GM12878 (cell line): Measurements from ENCODE around the gene PELI2. TPM values are rescaled to one million over a fixed set of nuclear protein-coding genes. Genes with fewer than 3 reads are reported as not detected.

ENCODE experiments used
- ATAC-seq: fragments of 200-7000 bp; cut with Tn5 transposase; 3 replicates; pipeline ENCODE4 v1.9.1; 2020; ENCODE audit warnings: mild to moderate bottlenecking, moderate library complexity
- BruUV-seq: library from RNA; stranded (reverse); fragments of 400-500 nt; replicated peaks from 2 replicates; lab custom pipeline; 2021; lab: Mats Ljungman, UMichigan
- CTCF ChIA-PET: fragments of 300-600 bp; sonication (Branson Sonifier 250); formaldehyde crosslinking; extraction: SDS; loops from one replicate; lab custom pipeline; 2021; ENCODE audit warnings: inconsistent platforms; lab: Yijun Ruan, JAX
- POLR2A ChIA-PET: fragments of 350-600 bp; formaldehyde crosslinking; extraction: SDS; loops from one replicate; lab custom pipeline; 2021; ENCODE audit warnings: inconsistent platforms; lab: Charles Lee
- RAD21 ChIA-PET: fragments of 300-600 bp; sonication (Branson Sonifier 250); formaldehyde crosslinking; loops from one replicate; lab custom pipeline; 2023; ENCODE audit warnings: antibody characterized with exemption; ENCODE audit not compliant: unreplicated experiment; lab: Charles Lee
- SMC1A ChIA-PET: fragments of 300-600 bp; sonication (Branson Sonifier 250); formaldehyde crosslinking; loops from one replicate; lab custom pipeline; 2023; ENCODE audit not compliant: unreplicated experiment, uncharacterized antibody; lab: Charles Lee
- DNase-seq: peaks from one replicate; pipeline ENCODE4 v3.0.0-alpha.2; 2011; ENCODE audit warnings: low read depth, low spot score
- FAIRE-seq: peaks from 3 replicates; lab custom pipeline; 2011; peaks lifted over from hg19 to GRCh38; lab: Jason Lieb, UNC
- H2AFZ ChIP-seq: 2 replicates; pipeline ENCODE4 v1.6.0; 2011; ENCODE audit warnings: low read depth, low read length, control low read depth; ENCODE audit not compliant: control insufficient read depth
- H3K27ac ChIP-seq: 2 replicates; pipeline ENCODE4 v1.5.1; 2011; ENCODE audit warnings: control low read depth; ENCODE audit not compliant: control insufficient read depth, insufficient read depth
- H3K27me3 ChIP-seq, 2 experiments: replicated peaks in 1 of 2; 2 replicates each; pipeline versions ENCODE4 v1.6.0 to v1.6.1; 2011; ENCODE audit warnings: low read length in 1 of 2; ENCODE audit not compliant: control insufficient read depth in 2 of 2, insufficient read depth in 2 of 2
- H3K36me3 ChIP-seq, 2 experiments: 2 replicates each; pipeline ENCODE4 v1.5.1; 2011; ENCODE audit warnings: low read length in 1 of 2; ENCODE audit not compliant: control insufficient read depth in 2 of 2, insufficient read depth in 2 of 2
- H3K4me1 ChIP-seq: 2 replicates; pipeline ENCODE4 v1.6.1; 2011; ENCODE audit warnings: mild to moderate bottlenecking, low read length, moderate library complexity, mixed read lengths; ENCODE audit not compliant: control insufficient read depth, insufficient read depth
- H3K4me2 ChIP-seq: 2 replicates; pipeline ENCODE4 v1.6.0; 2011; ENCODE audit warnings: control low read depth; ENCODE audit not compliant: control insufficient read depth, insufficient read depth
- H3K4me3 ChIP-seq: fragments of 200-600 bp; sonication (generic); 2 replicates; pipeline ENCODE4 v1.5.1; 2016
- H3K79me2 ChIP-seq: 2 replicates; pipeline ENCODE4 v1.6.0; 2011; ENCODE audit warnings: low read length; ENCODE audit not compliant: control insufficient read depth, insufficient read depth
- H3K9ac ChIP-seq: 2 replicates; pipeline ENCODE4 v1.8.0; 2011; ENCODE audit warnings: low read length, control low read depth, mixed read lengths; ENCODE audit not compliant: control insufficient read depth, insufficient read depth
- H3K9me3 ChIP-seq: replicated peaks from 3 replicates; pipeline ENCODE4 v1.5.1; 2011; ENCODE audit warnings: mild to moderate bottlenecking, low read length; ENCODE audit not compliant: control insufficient read depth, insufficient read depth
- H4K20me1 ChIP-seq: 2 replicates; pipeline ENCODE4 v1.6.0; 2011; ENCODE audit not compliant: control insufficient read depth, insufficient read depth
- E2F8 ChIP-seq: fragments of 450-650 bp; IDR thresholded peaks from 2 replicates; pipeline ENCODE4 v1.6.1; 2018; ENCODE audit warnings: mild to moderate bottlenecking, low read depth, moderate library complexity; ENCODE audit not compliant: partially characterized antibody
- IKZF2 ChIP-seq, 2 experiments: fragments of 450-650 bp; IDR thresholded peaks; 2 replicates each; pipeline ENCODE4 v1.6.1; 2017; ENCODE audit warnings: mild to moderate bottlenecking in 2 of 2, moderate library complexity in 2 of 2
- LARP7 ChIP-seq: fragments of 450-650 bp; IDR thresholded peaks from 2 replicates; pipeline ENCODE4 v1.6.1; 2017; ENCODE audit warnings: mild to moderate bottlenecking
- MTA3 ChIP-seq: IDR thresholded peaks from 2 replicates; pipeline ENCODE4 v1.6.1; 2012; ENCODE audit warnings: low read length, inconsistent platforms, borderline replicate concordance
- NR2C2 ChIP-seq: IDR thresholded peaks from 2 replicates; pipeline ENCODE4 v1.6.1; 2011; ENCODE audit warnings: borderline replicate concordance, low read depth; ENCODE audit not compliant: control insufficient read depth, insufficient read length
- ZBTB11 ChIP-seq: fragments of 450-650 bp; formaldehyde crosslinking; IDR thresholded peaks from 2 replicates; pipeline ENCODE4 v1.5.0; 2022; ENCODE audit warnings: mild to moderate bottlenecking, missing genetic modification characterization
- WGBS: methylation state at CpG from one replicate; pipeline ENCODE4 v1.1.6; 2016; ENCODE audit warnings: low lambda C conversion rate; ENCODE audit not compliant: insufficient replicate concordance, insufficient coverage; ENCODE audit errors: missing lambda C conversion rate; 5-methylcytosine and 5-hydroxymethylcytosine counted together
- in situ Hi-C: fragments of 300-500 bp; cut with MboI; formaldehyde crosslinking; loops from 9 replicates; pipeline ENCODE4 v1.14.3; 2018; ENCODE audit warnings: mixed read lengths
- intact Hi-C: fragments of 100-400 bp; cut with micrococcal nuclease; formaldehyde crosslinking; loops from one replicate; pipeline ENCODE4 v1.14.2; 2022; ENCODE audit not compliant: unreplicated experiment
- polyA plus RNA-seq, 11 experiments: library from polyadenylated mRNA; depleted of rRNA in 4 of 11; unstranded in 6 of 11; stranded (reverse) in 5 of 11; fragments of >200 nt; fragmentation: Nextera tagmentation in 4 of 11; fragmentation: Illumina TruSeq in 1 of 11; extraction: Ambion mirVana in 4 of 11; extraction: Trizol in 1 of 11; gene quantifications; 1 replicate in 1 of 11; 2 replicates in 10 of 11; pipeline versions ENCODE4 v1.2.1 to v1.2.3, GENCODE V29; 2011 to 2016; ENCODE audit warnings: inconsistent platforms in 2 of 11, missing spikeins in 2 of 11, low read depth in 1 of 11
- total RNA-seq, 4 experiments: library from RNA; depleted of rRNA in 3 of 4; stranded (reverse); fragments of >200 nt in 3 of 4; fragmentation: Illumina TruSeq in 1 of 4; extraction: Trizol in 1 of 4; gene quantifications; 2 replicates each; pipeline versions ENCODE4 v1.2.1 to v1.2.3, GENCODE V29; 2013 to 2021

PELI2 gene
- total and polyA plus RNA-seq, 10 of the 15 experiments (the other 5 are each of a cell fraction or from before 2014, with no cell fraction given): under 0.01 to 0.10 (median 0.01) TPM; not detected in 3

GRCh38 chr14:56300495-56300894 is 182.3 kb downstream of the PELI2 start (continued):
- TF ChIP-seq LARP7 (no peak), E2F8 (no peak)

- in situ Hi-C loops: no loop called here
- POLR2A ChIA-PET: no interaction called here
- ATAC-seq (no peak), DNase-seq (no peak)
- SMC1A ChIA-PET: no interaction called here
- BruUV-seq: no TSS peak
- H3K9ac ChIP-seq: no peak overlapping the region
- H2AFZ ChIP-seq: no peak overlapping the region
- no peak overlapping the region for H3K27ac ChIP-seq
- CTCF ChIA-PET: no interaction called here
- TF ChIP-seq ZBTB11 (CRISPR knock-in tag) (no peak), MTA3 (no peak), IKZF2 (IDR thresholded peaks at IDR 0.05) (no peak), NR2C2 (no peak)
- TF ChIP-seq, all 136 proteins: peak for 0
- Histone ChIP-seq H3K4me3 (no peak overlapping the region), H4K20me1 (no peaks in the 10 kb centered on the region), H3K36me3 (no peaks in the 10 kb centered on the region), H3K27me3 (no peaks in the 10 kb centered on the region), H3K4me2 (no peak overlapping the region), H3K79me2 (no peaks in the 10 kb centered on the region), H3K4me1 (no peaks in the 10 kb centered on the region), H3K9me3 (no peaks in the 10 kb centered on the region)
- WGBS: 37% methylated on average over 4 of the region's 4 CpGs
- FAIRE-seq: no peak
- intact Hi-C loops: no loop called here
- RAD21 ChIA-PET: no interaction called here
Measured at GRCh38 chr14:56304456-56304855, 186.2 kb downstream of the PELI2 start.
